ENCODE results near the gene PHF21A. TPM values are rescaled to one million over a fixed set of nuclear protein-coding genes. Genes with fewer than 3 reads are reported as not detected.

PHF21A gene
- total and polyA plus RNA-seq, 7 donors = 4.1 to 21.3 (median 17.2) TPM

DNA sequence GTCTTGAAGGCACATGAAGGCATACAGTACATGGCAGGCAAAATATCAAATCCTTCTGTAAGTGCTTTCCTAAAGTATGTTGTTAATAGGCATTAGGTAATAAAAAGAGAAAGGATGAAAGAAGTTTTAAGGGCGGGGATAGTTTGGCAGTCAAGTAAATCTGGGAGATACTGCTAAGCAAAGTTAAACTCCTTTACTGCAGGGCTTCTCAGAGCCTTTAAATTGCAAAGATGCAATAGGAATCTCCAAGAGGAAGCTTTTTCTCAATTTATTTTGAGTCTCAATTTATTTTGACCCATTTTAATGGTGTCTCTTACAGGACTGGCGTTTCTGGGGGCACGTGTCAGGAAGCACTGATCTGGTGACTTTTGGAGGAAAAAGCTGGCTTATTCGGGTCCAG is 12.8 kb upstream of the PHF21A start:
- intact Hi-C loops (cut with DNase I) = no loop called here
- 61 to 84% (median 72%) methylated on average over 4 of the region's 4 CpGs for WGBS, 3 donors
- H3K36me3 ChIP-seq (ENCODE audit: insufficient read depth in 1 of 2, low read depth in 1 of 2) = no peaks in the 10 kb centered on the region
- ATAC-seq (no peak), DNase-seq (no peak)
- H3K4me1 ChIP-seq = no peaks in the 10 kb centered on the region
- no peaks in the 10 kb centered on the region for H3K27me3 ChIP-seq (ENCODE audit: insufficient read depth in 3 of 3, low read length in 2 of 3)
- TF ChIP-seq, protein P1, sequence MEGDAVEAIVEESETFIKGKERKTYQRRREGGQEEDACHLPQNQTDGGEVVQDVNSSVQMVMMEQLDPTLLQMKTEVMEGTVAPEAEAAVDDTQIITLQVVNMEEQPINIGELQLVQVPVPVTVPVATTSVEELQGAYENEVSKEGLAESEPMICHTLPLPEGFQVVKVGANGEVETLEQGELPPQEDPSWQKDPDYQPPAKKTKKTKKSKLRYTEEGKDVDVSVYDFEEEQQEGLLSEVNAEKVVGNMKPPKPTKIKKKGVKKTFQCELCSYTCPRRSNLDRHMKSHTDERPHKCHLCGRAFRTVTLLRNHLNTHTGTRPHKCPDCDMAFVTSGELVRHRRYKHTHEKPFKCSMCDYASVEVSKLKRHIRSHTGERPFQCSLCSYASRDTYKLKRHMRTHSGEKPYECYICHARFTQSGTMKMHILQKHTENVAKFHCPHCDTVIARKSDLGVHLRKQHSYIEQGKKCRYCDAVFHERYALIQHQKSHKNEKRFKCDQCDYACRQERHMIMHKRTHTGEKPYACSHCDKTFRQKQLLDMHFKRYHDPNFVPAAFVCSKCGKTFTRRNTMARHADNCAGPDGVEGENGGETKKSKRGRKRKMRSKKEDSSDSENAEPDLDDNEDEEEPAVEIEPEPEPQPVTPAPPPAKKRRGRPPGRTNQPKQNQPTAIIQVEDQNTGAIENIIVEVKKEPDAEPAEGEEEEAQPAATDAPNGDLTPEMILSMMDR (IDR thresholded peaks at IDR 0.05) = no peak
- H3K27ac ChIP-seq = no peak overlapping the region
- no peaks in the 10 kb centered on the region for H3K9me3 ChIP-seq
- no peak overlapping the region for H3K4me3 ChIP-seq

DNA sequence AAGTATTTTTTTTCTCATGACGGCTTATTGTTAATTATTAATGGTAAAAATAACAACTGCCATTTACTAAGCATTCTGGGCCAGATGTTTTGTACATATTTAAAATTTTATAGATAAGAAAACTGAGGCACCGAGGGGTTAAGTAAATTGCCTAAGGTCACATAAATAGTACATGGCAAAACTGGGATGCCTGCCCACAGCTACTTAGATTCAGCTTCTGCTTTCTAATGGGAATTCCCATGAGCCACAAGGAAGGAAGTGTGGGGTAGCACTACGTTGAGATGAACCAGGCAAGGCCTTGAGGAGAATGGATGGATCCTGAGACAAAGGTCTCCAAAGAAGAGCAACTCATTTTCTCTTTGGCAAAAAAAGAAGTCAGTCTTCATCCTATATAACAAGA is 11.9 kb upstream of the PHF21A start:
- 40 to 50% (median 45%) methylated on average over 3 of the region's 3 CpGs for WGBS, 3 donors
- ATAC-seq (no peak), DNase-seq (no peak)
- Histone ChIP-seq H3K27ac (no peak overlapping the region), H3K4me3 (no peak overlapping the region), H3K9me3 (no peaks in the 10 kb centered on the region), H3K36me3 (ENCODE audit: insufficient read depth in 1 of 2, low read depth in 1 of 2) (no peaks in the 10 kb centered on the region), H3K27me3 (ENCODE audit: insufficient read depth in 3 of 3, low read length in 2 of 3) (no peaks in the 10 kb centered on the region), H3K4me1 (no peaks in the 10 kb centered on the region)
- TF ChIP-seq, protein P1 (IDR thresholded peaks at IDR 0.05) = no peak
- intact Hi-C loops (cut with DNase I) = no loop called here

DNA sequence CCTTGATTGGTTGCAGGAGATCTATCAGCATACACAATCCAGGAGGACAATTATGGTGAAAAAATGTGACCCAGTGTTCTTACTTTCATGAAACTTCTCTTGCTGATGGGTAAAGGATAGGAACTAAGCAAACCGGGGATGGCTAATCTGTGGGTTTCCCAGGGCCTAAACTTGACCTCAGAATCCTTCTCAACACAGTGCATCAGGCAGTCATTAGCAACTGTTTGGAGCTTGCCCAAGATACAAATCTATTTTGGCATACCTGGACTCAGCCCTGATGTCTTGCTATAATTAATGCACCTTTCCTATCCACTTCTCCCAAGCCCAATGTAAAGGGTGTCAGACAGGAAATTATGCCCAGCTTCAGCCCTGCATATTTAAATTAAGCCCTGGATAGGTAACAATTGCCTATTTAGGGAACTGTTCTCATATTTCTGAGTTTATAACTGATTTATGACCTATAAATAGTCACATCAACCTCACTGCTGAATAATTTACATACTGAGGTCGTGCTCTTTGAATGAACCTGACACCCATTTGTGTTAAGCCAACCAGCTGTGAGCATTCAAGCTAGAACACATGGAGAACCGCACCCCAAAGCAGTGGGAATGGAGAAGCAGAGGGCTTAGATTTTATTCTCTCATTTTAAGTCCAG is 9.2 kb upstream of the PHF21A start:
- no peaks in the 10 kb centered on the region for H3K9me3 ChIP-seq
- DNase-seq = no peak
- no peak overlapping the region for H3K4me3 ChIP-seq
- ATAC-seq = peak in 3 of 4 donors; percentile 53 to 64 (median 59)
- TF ChIP-seq, protein P1 (IDR thresholded peaks at IDR 0.05) = no peak
- no peaks in the 10 kb centered on the region for H3K36me3 ChIP-seq (ENCODE audit: insufficient read depth in 1 of 2, low read depth in 1 of 2)
- no peaks in the 10 kb centered on the region for H3K27me3 ChIP-seq (ENCODE audit: insufficient read depth in 3 of 3, low read length in 2 of 3)
- H3K4me1 ChIP-seq = no peaks in the 10 kb centered on the region
- WGBS, 3 donors = 36 to 49% (median 36%) methylated on average over 3 of the region's 3 CpGs
- intact Hi-C loops (cut with DNase I) = no loop called here
- no peak overlapping the region for H3K27ac ChIP-seq

DNA sequence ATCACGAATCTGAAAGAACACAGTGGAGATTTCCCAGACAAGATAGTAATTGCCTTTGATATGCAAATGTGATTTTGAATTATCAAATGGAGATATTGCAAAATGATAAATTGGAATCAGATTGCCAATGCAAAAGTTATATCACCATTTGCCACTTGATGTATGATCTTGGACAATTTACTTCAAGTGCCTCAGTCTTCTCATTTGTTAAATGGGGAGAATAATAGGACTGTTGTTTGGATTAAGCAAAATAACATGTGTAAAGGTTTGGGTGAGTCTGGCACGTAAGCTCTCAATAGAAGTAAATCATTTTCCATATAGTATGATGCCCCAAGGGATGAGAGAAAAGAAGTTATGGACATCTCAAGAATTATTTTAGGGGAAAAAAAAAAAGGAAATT is 7.9 kb upstream of the PHF21A start:
- Histone ChIP-seq H3K27ac (no peak overlapping the region), H3K4me1 (no peaks in the 10 kb centered on the region), H3K4me3 (no peak overlapping the region), H3K9me3 (no peaks in the 10 kb centered on the region), H3K36me3 (ENCODE audit: insufficient read depth in 1 of 2, low read depth in 1 of 2) (no peaks in the 10 kb centered on the region), H3K27me3 (ENCODE audit: insufficient read depth in 3 of 3, low read length in 2 of 3) (no peaks in the 10 kb centered on the region)
- TF ChIP-seq, protein P1 (IDR thresholded peaks at IDR 0.05) = no peak
- ATAC-seq (no peak), DNase-seq (no peak)
- 88 to 93% (median 89%) methylated on average over 2 of the region's 2 CpGs for WGBS, 3 donors
- intact Hi-C loops (cut with DNase I) = loop anchor here in 1 of 2 donors (10.0 kb wide), 1 partner anchor 206 kb away; no protein-coding TSS in a partner anchor

Data from psoas muscle (tissue), 8 donors.